ENCODE measurements around the gene HGD. TPM values are rescaled to one million over a fixed set of nuclear protein-coding genes. Genes with fewer than 3 reads are reported as not detected.

HGD gene
- total RNA-seq, 1 donor from 2014 or later: 0.52 TPM

DNA sequence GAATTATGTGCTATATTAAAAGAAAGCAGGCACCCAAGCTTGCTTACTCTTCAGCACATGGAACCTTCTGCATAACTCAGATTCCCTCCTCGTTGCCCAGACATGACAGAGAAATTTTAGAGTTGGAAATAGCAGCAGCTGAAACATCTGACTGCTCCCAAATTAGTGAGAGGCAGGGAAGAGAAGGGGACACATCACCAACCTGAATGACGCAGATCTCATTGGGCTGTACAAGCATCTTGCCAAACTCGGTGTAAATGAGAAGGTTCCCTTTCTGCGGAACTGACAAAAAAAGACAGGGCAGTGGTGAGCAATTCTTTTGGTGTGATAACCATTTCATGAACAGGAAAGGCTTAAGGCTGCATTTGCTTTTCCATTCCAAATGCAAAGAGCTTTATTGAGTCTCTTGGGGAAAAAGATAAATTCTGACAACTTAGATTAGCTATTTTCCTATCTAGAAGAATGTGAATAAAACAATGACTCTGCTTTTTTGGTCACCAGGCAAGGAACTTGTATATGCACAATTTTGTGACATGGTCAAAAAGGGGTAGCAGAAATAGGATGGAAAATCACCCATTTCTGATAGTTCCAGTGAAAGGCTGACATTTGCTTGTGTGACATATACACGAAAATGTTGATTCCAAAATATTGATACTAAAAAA, 35.1 kb downstream of the HGD start:
- no peaks in the 10 kb centered on the region for H3K27me3 ChIP-seq (ENCODE audit: insufficient read depth, low read length)
- TF ChIP-seq, protein P1, sequence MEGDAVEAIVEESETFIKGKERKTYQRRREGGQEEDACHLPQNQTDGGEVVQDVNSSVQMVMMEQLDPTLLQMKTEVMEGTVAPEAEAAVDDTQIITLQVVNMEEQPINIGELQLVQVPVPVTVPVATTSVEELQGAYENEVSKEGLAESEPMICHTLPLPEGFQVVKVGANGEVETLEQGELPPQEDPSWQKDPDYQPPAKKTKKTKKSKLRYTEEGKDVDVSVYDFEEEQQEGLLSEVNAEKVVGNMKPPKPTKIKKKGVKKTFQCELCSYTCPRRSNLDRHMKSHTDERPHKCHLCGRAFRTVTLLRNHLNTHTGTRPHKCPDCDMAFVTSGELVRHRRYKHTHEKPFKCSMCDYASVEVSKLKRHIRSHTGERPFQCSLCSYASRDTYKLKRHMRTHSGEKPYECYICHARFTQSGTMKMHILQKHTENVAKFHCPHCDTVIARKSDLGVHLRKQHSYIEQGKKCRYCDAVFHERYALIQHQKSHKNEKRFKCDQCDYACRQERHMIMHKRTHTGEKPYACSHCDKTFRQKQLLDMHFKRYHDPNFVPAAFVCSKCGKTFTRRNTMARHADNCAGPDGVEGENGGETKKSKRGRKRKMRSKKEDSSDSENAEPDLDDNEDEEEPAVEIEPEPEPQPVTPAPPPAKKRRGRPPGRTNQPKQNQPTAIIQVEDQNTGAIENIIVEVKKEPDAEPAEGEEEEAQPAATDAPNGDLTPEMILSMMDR (IDR thresholded peaks at IDR 0.05; ENCODE audit: insufficient read depth, low read depth, low read length): no peak
- no peak overlapping the region for H3K27ac ChIP-seq (ENCODE audit: low read depth, low read length)
- no peak overlapping the region for H3K9ac ChIP-seq (ENCODE audit: low read length)
- no peak overlapping the region for H3K4me2 ChIP-seq (ENCODE audit: low read length)
- H3K4me3 ChIP-seq (ENCODE audit: insufficient read depth, low read depth, low read length): no peak overlapping the region
- no peaks in the 10 kb centered on the region for H3K79me2 ChIP-seq (ENCODE audit: insufficient read depth, low read length)
- H4K20me1 ChIP-seq (ENCODE audit: insufficient read depth, low read length): no peaks in the 10 kb centered on the region
- peaks cover 17% of the 10 kb centered on the region for H3K4me1 Mint-ChIP-seq (ENCODE audit: low read depth, unreplicated experiment)
- H3K4me1 ChIP-seq (ENCODE audit: insufficient read depth, low read length): peaks cover 14% of the 10 kb centered on the region
- FAIRE-seq: no peak
- no peak for DNase-seq (ENCODE audit: low read depth)
- H3K9me3 ChIP-seq (ENCODE audit: insufficient read depth, low read depth, low read length): no peaks in the 10 kb centered on the region
- no peaks in the 10 kb centered on the region for H3K27me3 Mint-ChIP-seq (ENCODE audit: low read depth, unreplicated experiment)
- H3K4me3 Mint-ChIP-seq (ENCODE audit: unreplicated experiment): no peak overlapping the region
- no peaks in the 10 kb centered on the region for H3K36me3 ChIP-seq (ENCODE audit: insufficient read depth, low read length)
- no peak overlapping the region for H3K27ac Mint-ChIP-seq (ENCODE audit: unreplicated experiment)
- H3K9me3 Mint-ChIP-seq (ENCODE audit: unreplicated experiment): peaks cover 4% of the 10 kb centered on the region
- no peak overlapping the region for H2AFZ ChIP-seq (ENCODE audit: low read depth, low read length)
- no peaks in the 10 kb centered on the region for H3K36me3 Mint-ChIP-seq (ENCODE audit: low read depth, unreplicated experiment)

DNA sequence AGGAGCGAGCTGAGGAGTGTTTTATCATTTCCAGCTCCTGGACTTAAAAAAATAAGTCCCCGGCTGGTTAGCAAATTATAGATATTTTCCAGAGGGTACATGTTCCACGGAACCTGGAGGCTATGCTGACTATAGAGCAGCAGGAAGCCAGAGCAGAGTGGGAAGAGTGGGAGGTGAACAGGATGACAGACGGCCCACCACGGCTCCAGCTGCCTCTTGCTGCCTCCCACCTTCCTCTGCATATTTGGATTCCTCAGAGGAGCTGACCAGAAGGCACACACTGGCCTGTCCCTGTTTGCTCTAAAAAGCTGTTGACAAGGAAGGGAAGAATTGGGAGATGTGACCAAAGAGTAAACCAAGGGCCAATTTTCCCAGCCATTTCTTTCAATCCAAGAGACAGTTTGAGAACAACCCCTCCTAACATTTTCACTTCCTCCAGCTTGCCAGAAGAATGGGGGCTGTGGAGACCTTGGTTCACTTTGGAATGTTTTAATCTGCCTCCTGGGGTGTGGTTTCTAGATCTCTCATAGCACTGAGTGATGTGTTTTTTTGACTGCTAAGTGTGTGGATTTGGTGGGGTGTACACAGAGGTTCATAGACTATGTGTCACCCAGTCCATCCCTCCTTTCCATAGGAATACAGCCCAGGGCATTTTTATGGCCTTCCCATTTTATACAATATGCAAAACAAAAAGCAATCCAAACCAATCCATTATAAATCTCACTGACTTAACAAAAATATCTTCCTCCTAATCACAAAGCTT, 36.8 kb downstream of the HGD start:
- peak overlapping the region; percentile 67 for H2AFZ ChIP-seq (ENCODE audit: low read depth, low read length)
- peak; percentile 40 for DNase-seq (ENCODE audit: low read depth)
- peak overlapping the region; percentile 32 for H3K4me2 ChIP-seq (ENCODE audit: low read length)
- H3K27ac ChIP-seq (ENCODE audit: low read depth, low read length): no peak overlapping the region
- no peak for FAIRE-seq
- H3K27ac Mint-ChIP-seq (ENCODE audit: unreplicated experiment): peak overlapping the region; percentile 74
- no peak overlapping the region for H3K4me3 ChIP-seq (ENCODE audit: insufficient read depth, low read depth, low read length)
- H4K20me1 ChIP-seq (ENCODE audit: insufficient read depth, low read length): no peaks in the 10 kb centered on the region
- no peaks in the 10 kb centered on the region for H3K36me3 Mint-ChIP-seq (ENCODE audit: low read depth, unreplicated experiment)
- no peaks in the 10 kb centered on the region for H3K9me3 ChIP-seq (ENCODE audit: insufficient read depth, low read depth, low read length)
- H3K36me3 ChIP-seq (ENCODE audit: insufficient read depth, low read length): no peaks in the 10 kb centered on the region
- H3K9ac ChIP-seq (ENCODE audit: low read length): no peak overlapping the region
- H3K4me1 Mint-ChIP-seq (ENCODE audit: low read depth, unreplicated experiment): peaks cover 20% of the 10 kb centered on the region
- H3K79me2 ChIP-seq (ENCODE audit: insufficient read depth, low read length): no peaks in the 10 kb centered on the region
- no peaks in the 10 kb centered on the region for H3K27me3 Mint-ChIP-seq (ENCODE audit: low read depth, unreplicated experiment)
- no peak overlapping the region for H3K4me3 Mint-ChIP-seq (ENCODE audit: unreplicated experiment)
- H3K9me3 Mint-ChIP-seq (ENCODE audit: unreplicated experiment): peaks cover 4% of the 10 kb centered on the region
- H3K27me3 ChIP-seq (ENCODE audit: insufficient read depth, low read length): no peaks in the 10 kb centered on the region
- H3K4me1 ChIP-seq (ENCODE audit: insufficient read depth, low read length): peaks cover 14% of the 10 kb centered on the region
- TF ChIP-seq, protein P1 (IDR thresholded peaks at IDR 0.05; ENCODE audit: insufficient read depth, low read depth, low read length): no peak
- TF ChIP-seq EZH2 (IDR thresholded peaks at IDR 0.05; ENCODE audit: insufficient read depth, low read length): no peak

Measured in astrocyte (in vitro differentiated cells and primary cell).